T-helper 2 cell treated with Interferon-gamma antibody and Interleukin-4, amounts not matched to agents 5 μg/mL and 100 μg/mL, for 36 hours (primary cell): Measurements from ENCODE around the gene CDC14B.
"Not testable (repeated sequence)": the region's sequence is repeated elsewhere in the genome, so short reads cannot be mapped to it uniquely, and the experiment has no call there.

Experiments
- DNase-seq: peaks from one replicate; pipeline ENCODE4 v3.0.0; 2021; ENCODE audit warnings: low spot score
- H3K27ac Mint-ChIP-seq: one replicate; pipeline ENCODE4 v1.8.0; 2021; ENCODE audit warnings: mild to moderate bottlenecking, mixed read lengths
- H3K27me3 Mint-ChIP-seq: one replicate; pipeline ENCODE4 v1.8.0; 2021; ENCODE audit warnings: low read depth, mixed read lengths
- H3K36me3 Mint-ChIP-seq: one replicate; pipeline ENCODE4 v1.8.0; 2021; ENCODE audit warnings: low read depth, mixed read lengths
- H3K4me1 Mint-ChIP-seq: one replicate; pipeline ENCODE4 v1.8.0; 2021; ENCODE audit warnings: low read depth, mixed read lengths
- H3K4me3 Mint-ChIP-seq: one replicate; pipeline ENCODE4 v1.8.0; 2022; ENCODE audit warnings: mild to moderate bottlenecking, moderate library complexity, mixed read lengths
- H3K9me3 Mint-ChIP-seq: one replicate; pipeline ENCODE4 v1.8.0; 2021; ENCODE audit warnings: mixed read lengths

The CDC14B gene

GRCh38 chr9:96616817-96617438, 2.7 kb downstream of the CDC14B start:
- no peak for DNase-seq
- Mint-ChIP-seq H3K4me3 (no peak overlapping the region), H3K9me3 (no peaks in the 10 kb centered on the region), H3K27ac (no peak overlapping the region), H3K27me3 (peaks cover 72% of the 10 kb centered on the region), H3K36me3 (no peaks in the 10 kb centered on the region), H3K4me1 (peaks cover 5% of the 10 kb centered on the region)

GRCh38 chr9:96615411-96615810, 4.2 kb downstream of the CDC14B start:
- Mint-ChIP-seq H3K9me3 (no peaks in the 10 kb centered on the region), H3K4me1 (peaks cover 2% of the 10 kb centered on the region), H3K36me3 (no peaks in the 10 kb centered on the region), H3K27me3 (peaks cover 70% of the 10 kb centered on the region), H3K4me3 (no peak overlapping the region), H3K27ac (no peak overlapping the region)
- no peak for DNase-seq

GRCh38 chr9:96614664-96615063, 5.0 kb downstream of the CDC14B start:
- not testable (repeated sequence) for H3K4me1 Mint-ChIP-seq, H3K9me3 Mint-ChIP-seq, DNase-seq, H3K27ac Mint-ChIP-seq, H3K4me3 Mint-ChIP-seq, H3K36me3 Mint-ChIP-seq
- peaks cover 66% of the 10 kb centered on the region for H3K27me3 Mint-ChIP-seq

GRCh38 chr9:96612966-96613589, 6.6 kb downstream of the CDC14B start:
- DNase-seq = no peak
- Mint-ChIP-seq H3K27ac (no peak overlapping the region), H3K36me3 (no peaks in the 10 kb centered on the region), H3K9me3 (no peaks in the 10 kb centered on the region), H3K27me3 (peaks cover 72% of the 10 kb centered on the region), H3K4me3 (no peak overlapping the region), H3K4me1 (no peaks in the 10 kb centered on the region)

GRCh38 chr9:96612105-96612965, 7.3 kb downstream of the CDC14B start:
- no peak for DNase-seq
- peaks cover 65% of the 10 kb centered on the region for H3K27me3 Mint-ChIP-seq
- H3K4me3 Mint-ChIP-seq = no peak overlapping the region

GRCh38 chr9:96611302-96611701, 8.3 kb downstream of the CDC14B start:
- no peaks in the 10 kb centered on the region for H3K9me3 Mint-ChIP-seq
- no peaks in the 10 kb centered on the region for H3K36me3 Mint-ChIP-seq
- H3K27me3 Mint-ChIP-seq = peaks cover 56% of the 10 kb centered on the region
- H3K4me3 Mint-ChIP-seq = no peak overlapping the region
- DNase-seq = no peak
- no peak overlapping the region for H3K27ac Mint-ChIP-seq
- H3K4me1 Mint-ChIP-seq = no peaks in the 10 kb centered on the region

More at GRCh38 chr9:96612105-96612965, 7.3 kb downstream of the CDC14B start:
- Mint-ChIP-seq H3K9me3 (no peaks in the 10 kb centered on the region), H3K4me1 (no peaks in the 10 kb centered on the region), H3K27ac (no peak overlapping the region), H3K36me3 (no peaks in the 10 kb centered on the region)

GRCh38 chr9:96609732-96610131, 9.9 kb downstream of the CDC14B start:
- Mint-ChIP-seq H3K4me1 (no peaks in the 10 kb centered on the region), H3K27me3 (peaks cover 46% of the 10 kb centered on the region), H3K4me3 (no peak overlapping the region), H3K36me3 (no peaks in the 10 kb centered on the region), H3K27ac (no peak overlapping the region), H3K9me3 (no peaks in the 10 kb centered on the region)
- DNase-seq = no peak

GRCh38 chr9:96607971-96608370, 11.7 kb downstream of the CDC14B start:
- H3K36me3 Mint-ChIP-seq = no peaks in the 10 kb centered on the region
- H3K9me3 Mint-ChIP-seq = no peaks in the 10 kb centered on the region
- no peak for DNase-seq
- H3K4me3 Mint-ChIP-seq = no peak overlapping the region
- H3K27ac Mint-ChIP-seq = no peak overlapping the region
- H3K27me3 Mint-ChIP-seq = peaks cover 36% of the 10 kb centered on the region
- H3K4me1 Mint-ChIP-seq = no peaks in the 10 kb centered on the region

- Mint-ChIP-seq H3K27ac (no peak overlapping the region), H3K4me1 (no peaks in the 10 kb centered on the region), H3K36me3 (no peaks in the 10 kb centered on the region), H3K27me3 (peaks cover 14% of the 10 kb centered on the region), H3K9me3 (no peaks in the 10 kb centered on the region), H3K4me3 (no peak overlapping the region)
- DNase-seq = no peak
These were observed 14.3 kb downstream of the CDC14B start for GRCh38 chr9:96605328-96605727.

GRCh38 chr9:96604004-96604319, 15.7 kb downstream of the CDC14B start:
- no peak for DNase-seq

GRCh38 chr9:96603305-96604003, 16.2 kb downstream of the CDC14B start:
- Mint-ChIP-seq H3K27ac (no peak overlapping the region), H3K27me3 (peaks cover 5% of the 10 kb centered on the region), H3K4me1 (no peaks in the 10 kb centered on the region), H3K9me3 (no peaks in the 10 kb centered on the region), H3K4me3 (no peak overlapping the region), H3K36me3 (no peaks in the 10 kb centered on the region)
- DNase-seq = no peak

More at GRCh38 chr9:96604004-96604319, 15.7 kb downstream of the CDC14B start:
- Mint-ChIP-seq H3K9me3 (no peaks in the 10 kb centered on the region), H3K27ac (no peak overlapping the region), H3K4me3 (no peak overlapping the region), H3K36me3 (no peaks in the 10 kb centered on the region), H3K4me1 (no peaks in the 10 kb centered on the region), H3K27me3 (peaks cover 7% of the 10 kb centered on the region)

- H3K27ac Mint-ChIP-seq = no peak overlapping the region
- H3K4me3 Mint-ChIP-seq = no peak overlapping the region
- H3K9me3 Mint-ChIP-seq = no peaks in the 10 kb centered on the region
- peaks cover 4% of the 10 kb centered on the region for H3K27me3 Mint-ChIP-seq
- no peaks in the 10 kb centered on the region for H3K4me1 Mint-ChIP-seq
- no peaks in the 10 kb centered on the region for H3K36me3 Mint-ChIP-seq
- no peak for DNase-seq
These were observed 20.3 kb downstream of the CDC14B start for GRCh38 chr9:96599298-96599697.

GRCh38 chr9:96596601-96597111, 23.0 kb downstream of the CDC14B start:
- Mint-ChIP-seq H3K27me3 (peaks cover 4% of the 10 kb centered on the region), H3K27ac (no peak overlapping the region), H3K4me1 (no peaks in the 10 kb centered on the region), H3K36me3 (no peaks in the 10 kb centered on the region), H3K9me3 (no peaks in the 10 kb centered on the region), H3K4me3 (no peak overlapping the region)
- DNase-seq = no peak
